ENCODE data around the gene OSBPL7. TPM values are rescaled to one million over a fixed set of nuclear protein-coding genes. Genes with fewer than 3 reads are reported as not detected.
A peak's percentile ranks its signal among the peaks of the same experiment; 100 is the strongest.

Gene OSBPL7
- total and polyA plus RNA-seq, 2 of the 13 experiments (the other 11 are each of a cell fraction or from before 2014, with no cell fraction given), result 4.7 to 6.6 TPM

GRCh38 chr17:47821424-47822391 lies at the start of gene OSBPL7 (continued):
- TF ChIP-seq RERE (CRISPR knock-in tag; IDR thresholded peaks at IDR 0.05; ENCODE audit: low read depth), result no peak
- no peak for TF ChIP-seq ZNF878 (CRISPR knock-in tag; IDR thresholded peaks at IDR 0.05)
- no peak for TF ChIP-seq DNMT1 (CRISPR knock-in tag; IDR thresholded peaks at IDR 0.05)
- peak; percentile 53; the same call in 1 of the 2 replicates for TF ChIP-seq FOXK1 (CRISPR knock-in tag; IDR thresholded peaks at IDR 0.05; ENCODE audit: borderline replicate concordance, low read depth)
- no peak for TF ChIP-seq ZNF30 (CRISPR knock-in tag; IDR thresholded peaks at IDR 0.05)
- TF ChIP-seq ZMYM4 (CRISPR knock-in tag; IDR thresholded peaks at IDR 0.05), result peak; percentile 95
- no peak for TF ChIP-seq RFX3 (CRISPR knock-in tag; IDR thresholded peaks at IDR 0.05)
- peak; percentile 53; the same call in 1 of the 2 replicates for TF ChIP-seq ZNF335 (CRISPR knock-in tag; IDR thresholded peaks at IDR 0.05)
- TF ChIP-seq SAP130 (CRISPR knock-in tag; IDR thresholded peaks at IDR 0.05; ENCODE audit: low read depth), result peak; percentile 98
- TF ChIP-seq NR2F2 (IDR thresholded peaks at IDR 0.05; ENCODE audit: borderline replicate concordance, low read depth), result no peak
- TF ChIP-seq GATA4 (IDR thresholded peaks at IDR 0.05; ENCODE audit: borderline replicate concordance, low read depth), result 0 out of 2 replicates have a peak, but pooled peaks have one; percentile 39
- no peak for TF ChIP-seq PCBP2 (optimal IDR thresholded peaks at IDR 0.05; ENCODE audit: low read depth, low read length, poor library complexity, severe bottlenecking)
- TF ChIP-seq TOPORS (CRISPR knock-in tag; IDR thresholded peaks at IDR 0.05), result no peak
- no peak for TF ChIP-seq ZNF850 (CRISPR knock-in tag; conservative IDR thresholded peaks at IDR 0.05)
- TF ChIP-seq ZFYVE20 (CRISPR knock-in tag; IDR thresholded peaks at IDR 0.05; ENCODE audit: borderline replicate concordance, low read depth), result no peak
- TF ChIP-seq, protein P1, sequence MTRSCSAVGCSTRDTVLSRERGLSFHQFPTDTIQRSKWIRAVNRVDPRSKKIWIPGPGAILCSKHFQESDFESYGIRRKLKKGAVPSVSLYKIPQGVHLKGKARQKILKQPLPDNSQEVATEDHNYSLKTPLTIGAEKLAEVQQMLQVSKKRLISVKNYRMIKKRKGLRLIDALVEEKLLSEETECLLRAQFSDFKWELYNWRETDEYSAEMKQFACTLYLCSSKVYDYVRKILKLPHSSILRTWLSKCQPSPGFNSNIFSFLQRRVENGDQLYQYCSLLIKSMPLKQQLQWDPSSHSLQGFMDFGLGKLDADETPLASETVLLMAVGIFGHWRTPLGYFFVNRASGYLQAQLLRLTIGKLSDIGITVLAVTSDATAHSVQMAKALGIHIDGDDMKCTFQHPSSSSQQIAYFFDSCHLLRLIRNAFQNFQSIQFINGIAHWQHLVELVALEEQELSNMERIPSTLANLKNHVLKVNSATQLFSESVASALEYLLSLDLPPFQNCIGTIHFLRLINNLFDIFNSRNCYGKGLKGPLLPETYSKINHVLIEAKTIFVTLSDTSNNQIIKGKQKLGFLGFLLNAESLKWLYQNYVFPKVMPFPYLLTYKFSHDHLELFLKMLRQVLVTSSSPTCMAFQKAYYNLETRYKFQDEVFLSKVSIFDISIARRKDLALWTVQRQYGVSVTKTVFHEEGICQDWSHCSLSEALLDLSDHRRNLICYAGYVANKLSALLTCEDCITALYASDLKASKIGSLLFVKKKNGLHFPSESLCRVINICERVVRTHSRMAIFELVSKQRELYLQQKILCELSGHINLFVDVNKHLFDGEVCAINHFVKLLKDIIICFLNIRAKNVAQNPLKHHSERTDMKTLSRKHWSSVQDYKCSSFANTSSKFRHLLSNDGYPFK (CRISPR knock-in tag; IDR thresholded peaks at IDR 0.05; ENCODE audit: borderline replicate concordance), result peak; percentile 63; the same call in 1 of the 2 replicates
- TF ChIP-seq ZNF441 (CRISPR knock-in tag; IDR thresholded peaks at IDR 0.05; ENCODE audit: borderline replicate concordance), result 0 out of 2 replicates have a peak, but pooled peaks have one; percentile 42
- TF ChIP-seq ZNF207 (IDR thresholded peaks at IDR 0.05; ENCODE audit: borderline replicate concordance), result no peak
- TF ChIP-seq GMEB1 (CRISPR knock-in tag; IDR thresholded peaks at IDR 0.05; ENCODE audit: borderline replicate concordance), result peak; percentile 47; the same call in 1 of the 2 replicates

All from HepG2 (cell line).